ENCODE measurements around the gene CBY1. TPM values are rescaled to one million over a fixed set of nuclear protein-coding genes. Genes with fewer than 3 reads are reported as not detected.
A peak's percentile ranks its signal among the peaks of the same experiment; 100 is the strongest.
"Not testable (repeated sequence)": the region's sequence is repeated elsewhere in the genome, so short reads cannot be mapped to it uniquely, and the experiment has no call there.

CBY1 gene
- polyA plus RNA-seq (ENCODE audit: insufficient read length) = 34.4 TPM

DNA sequence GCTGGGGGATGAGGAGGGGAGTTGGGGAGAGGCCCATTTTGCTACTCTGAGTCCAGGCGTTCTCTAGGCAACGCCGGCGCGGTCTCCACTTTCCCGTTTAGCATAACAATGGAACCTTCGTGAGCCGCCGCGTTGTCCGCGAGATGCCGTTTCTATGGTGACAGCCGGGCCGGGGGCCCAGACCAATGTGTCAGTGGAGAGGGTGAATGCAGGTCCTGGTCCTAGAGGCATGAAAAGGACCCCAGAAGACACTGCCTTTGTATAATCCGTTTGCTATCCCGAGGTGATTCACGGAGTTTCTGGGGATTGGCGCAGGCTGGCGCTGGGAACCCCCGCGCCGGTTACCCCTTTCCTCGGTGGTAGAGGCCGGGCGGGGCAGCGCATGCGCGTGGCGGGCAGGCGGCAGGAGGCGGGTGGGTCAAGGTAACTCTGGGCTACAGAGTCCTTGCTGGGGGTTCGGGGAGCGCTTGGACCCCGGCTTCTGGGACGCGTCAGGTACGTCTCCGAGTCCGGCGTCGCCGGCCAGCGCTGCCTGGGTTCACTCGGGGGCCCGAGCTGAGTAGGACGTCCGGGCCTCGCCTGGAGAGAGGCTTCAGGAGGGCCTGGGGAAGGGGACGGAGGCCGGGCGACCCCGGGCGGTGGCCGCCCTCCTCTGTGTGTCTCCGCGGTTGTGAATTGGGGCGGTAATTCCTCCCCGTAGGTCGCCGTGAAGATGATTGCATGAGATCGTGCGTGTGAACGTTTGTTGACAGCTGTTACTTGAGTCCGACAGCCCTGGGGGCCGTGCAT, at the start of gene CBY1, which contains the start of gene FAM227A:
Gene CBY1 (plus strand): TSS at position 383 of the 789 bp plus-strand sequence. CDS start 11,417 bp downstream, outside the sequence.
Gene FAM227A (minus strand): TSS at position 137 of the 789 bp plus-strand sequence. CDS start 6,224 bp downstream, outside the sequence.
- peak; percentile 92 for DNase-seq

DNA sequence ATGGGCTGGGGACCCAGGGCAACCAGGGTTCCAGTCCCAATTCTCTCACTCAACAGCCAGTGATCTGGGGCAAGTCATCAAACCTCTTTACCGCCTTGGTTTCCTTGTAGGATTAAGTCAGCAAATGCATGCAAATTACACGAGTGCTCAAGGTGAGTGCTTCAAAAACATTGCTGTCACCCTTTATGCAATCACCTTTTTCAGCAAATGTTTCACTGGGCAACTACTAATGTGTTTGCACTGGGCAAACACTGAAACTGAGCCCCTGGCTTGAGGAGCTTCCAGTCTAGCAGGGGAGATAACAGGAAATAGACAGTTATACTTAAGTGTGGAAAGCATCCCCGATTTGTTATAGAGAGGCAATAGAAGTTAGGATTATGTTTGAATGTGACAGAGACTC, 48.8 kb upstream of the CBY1 start:
- no peak for DNase-seq

- no peak for DNase-seq
Observed at GRCh38 chr22:38608992-38609750, 47.3 kb upstream of the CBY1 start.

- DNase-seq = no peak
Observed at GRCh38 chr22:38610234-38610633, 46.2 kb upstream of the CBY1 start.

- no peak for DNase-seq
Observed at GRCh38 chr22:38611559-38611958, 44.9 kb upstream of the CBY1 start.

- DNase-seq = no peak
Observed at GRCh38 chr22:38612217-38613006, 44.0 kb upstream of the CBY1 start.

DNA sequence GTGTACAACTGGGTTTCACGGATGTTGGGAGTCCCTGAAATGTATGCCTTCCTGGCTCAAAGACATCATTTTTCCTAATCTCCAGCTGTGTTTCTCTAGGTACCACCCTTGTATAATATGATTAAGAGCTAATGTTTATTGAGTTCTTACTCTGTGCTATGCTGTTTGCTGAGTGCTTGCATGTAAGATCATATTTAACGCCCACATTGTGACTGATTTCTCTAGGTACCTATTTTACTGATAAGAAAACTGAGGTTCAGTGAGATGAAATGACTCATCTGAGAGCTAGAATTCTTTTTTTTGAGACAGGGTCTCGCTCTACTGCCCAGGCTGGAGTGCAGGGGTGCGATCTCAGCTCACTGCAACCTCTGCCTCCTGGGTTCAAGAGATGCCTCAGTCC, 42.9 kb upstream of the CBY1 start:
- DNase-seq = no peak

DNA sequence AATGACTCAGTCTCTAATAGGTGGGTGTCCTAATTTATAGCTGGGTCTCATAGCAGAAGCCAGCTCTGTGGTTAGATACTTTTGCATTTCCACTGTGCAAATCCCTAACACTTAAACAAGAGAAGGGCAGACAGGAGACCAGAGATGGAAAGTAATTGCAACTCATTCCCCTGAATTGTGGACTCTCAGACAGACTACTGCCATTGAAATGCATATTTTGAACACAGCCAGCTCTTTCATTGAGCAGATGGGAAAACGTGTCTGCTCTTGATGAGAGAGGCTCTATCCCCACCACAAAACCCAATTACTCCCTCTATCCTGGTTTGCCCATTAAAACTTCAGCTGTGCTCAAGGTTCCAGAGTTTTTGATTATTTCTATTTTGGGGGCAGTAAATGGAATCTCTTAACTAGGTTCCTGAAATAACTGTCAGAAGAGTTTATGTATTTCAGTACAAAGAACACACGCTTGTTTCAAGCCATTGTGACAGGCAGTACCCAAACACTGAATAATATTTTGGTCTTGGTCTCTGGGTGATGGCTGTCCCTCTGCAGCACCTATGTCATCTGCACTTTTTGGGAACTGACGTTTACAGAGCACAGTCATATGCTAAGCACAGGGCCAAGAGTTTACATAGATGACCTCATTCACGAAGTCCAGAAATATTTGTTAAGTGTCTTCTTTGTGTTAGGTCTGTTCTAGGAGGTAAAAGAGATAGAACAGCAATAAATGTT, 41.9 kb upstream of the CBY1 start:
- DNase-seq = no peak

DNA sequence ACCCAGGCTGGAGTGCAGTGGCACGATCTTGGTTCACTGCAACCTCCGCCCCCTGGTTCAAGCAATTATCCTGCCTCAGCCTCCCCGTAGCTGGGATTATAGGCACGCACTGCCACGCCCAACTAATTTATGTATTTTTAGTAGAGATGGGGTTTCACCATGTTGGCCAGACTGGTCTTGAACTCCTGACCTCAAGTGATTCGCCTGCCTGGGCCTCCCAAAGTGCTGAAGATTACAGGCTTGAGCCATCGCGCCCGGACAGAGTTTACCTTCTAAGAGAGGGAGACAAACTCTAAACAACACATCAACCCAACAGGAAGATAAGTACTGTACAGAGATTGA, 41.4 kb upstream of the CBY1 start:
- not testable (repeated sequence) for DNase-seq

DNA sequence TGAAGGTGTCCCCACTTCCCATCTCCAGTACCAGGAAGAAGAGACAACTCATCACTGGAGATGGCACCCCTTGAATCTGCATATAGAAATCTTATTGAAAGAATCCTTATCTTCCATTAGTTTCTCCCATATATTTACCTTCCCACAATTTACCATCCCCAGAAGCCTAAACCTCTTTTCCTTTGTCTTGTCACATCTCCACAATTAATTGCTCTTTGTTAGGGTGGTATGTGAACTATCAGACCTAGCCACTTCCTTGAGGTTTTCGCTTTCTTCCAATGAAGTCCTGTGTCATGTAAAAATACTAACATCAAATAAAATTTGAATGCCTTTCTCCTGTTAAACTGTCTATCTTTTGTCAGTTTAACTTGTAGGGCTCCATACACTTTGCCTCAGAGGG, 38.2 kb upstream of the CBY1 start:
- no peak for DNase-seq

DNA sequence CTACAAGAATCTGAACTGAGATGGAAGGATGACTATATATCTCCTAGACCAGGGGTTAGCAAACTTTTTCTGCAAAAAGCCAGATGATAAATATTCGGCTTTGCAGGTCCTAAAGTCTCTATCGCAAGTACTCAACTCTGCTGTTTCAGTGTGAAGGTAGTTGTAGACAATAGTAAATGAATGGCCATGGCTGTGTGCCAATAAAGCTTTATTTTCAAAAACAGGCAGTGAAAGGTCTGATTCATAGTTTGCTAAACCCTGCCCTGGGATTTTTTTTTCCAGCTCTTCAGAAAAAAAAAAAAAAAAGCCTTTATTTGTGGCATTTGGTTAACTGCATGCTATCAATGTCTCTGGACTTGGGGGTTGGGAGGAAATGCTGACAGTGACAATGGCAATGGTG, 37.8 kb upstream of the CBY1 start:
- no peak for DNase-seq

- DNase-seq = no peak
Observed at GRCh38 chr22:38623351-38623750, 33.1 kb upstream of the CBY1 start.

DNA sequence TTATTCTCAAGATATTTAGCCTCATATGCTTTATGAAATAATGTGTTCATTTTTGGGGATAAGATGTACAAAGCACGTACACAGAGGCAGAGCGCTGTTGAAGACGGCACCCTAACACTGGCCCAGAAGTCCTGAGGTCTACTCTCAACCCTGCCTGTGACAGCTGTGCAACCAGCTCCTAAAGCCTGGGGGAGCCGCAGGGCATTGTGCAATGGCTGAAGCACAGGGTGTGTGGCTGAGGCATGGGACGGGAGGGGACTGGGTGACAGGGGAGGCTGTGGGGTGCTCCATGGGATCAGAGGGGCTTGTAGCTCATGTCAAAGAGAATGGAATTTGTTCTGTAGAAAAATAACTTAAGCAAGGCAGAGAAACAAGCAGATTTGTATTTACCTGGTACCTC, 28.0 kb upstream of the CBY1 start:
- DNase-seq = no peak

GRCh38 chr22:38629108-38629507, 27.3 kb upstream of the CBY1 start:
- no peak for DNase-seq

DNA sequence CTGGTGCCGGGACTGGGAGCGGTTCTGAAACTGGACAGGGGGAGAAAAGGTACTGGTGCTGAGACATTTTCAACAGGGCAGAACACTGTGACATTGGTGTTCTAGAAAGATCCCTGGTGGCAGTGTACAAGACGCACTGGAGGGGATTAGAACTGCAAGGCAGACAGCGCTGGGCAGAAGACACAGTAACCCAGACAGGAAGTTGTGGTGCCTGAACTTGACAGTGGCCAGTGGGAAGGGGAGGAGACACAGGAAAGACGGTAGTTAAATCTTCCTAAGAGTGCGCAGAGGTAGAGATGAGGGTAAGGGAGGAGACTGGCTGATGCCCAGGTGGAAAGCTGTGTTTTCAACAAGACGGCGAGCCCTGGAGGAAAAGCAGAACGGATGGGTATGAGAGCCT, 24.7 kb upstream of the CBY1 start:
- DNase-seq = no peak

DNA sequence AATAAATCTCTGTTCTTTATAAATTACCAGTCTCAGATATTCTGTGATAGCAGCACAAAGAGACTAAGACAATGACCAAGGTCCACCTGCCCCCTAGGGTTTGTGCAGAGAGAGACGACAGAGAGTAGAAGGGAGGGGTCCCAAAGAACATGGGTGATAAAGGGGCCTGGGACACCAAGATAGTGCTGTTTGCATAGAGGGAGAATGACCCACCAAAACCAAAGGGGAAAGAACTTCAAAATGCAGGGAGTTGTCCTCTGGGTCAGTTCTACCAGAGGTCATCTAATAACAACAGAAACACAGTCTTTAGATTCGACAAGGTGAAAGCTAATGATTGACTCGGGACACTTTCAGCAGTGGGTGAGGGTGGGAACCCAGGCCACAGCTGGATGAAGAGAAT, 23.9 kb upstream of the CBY1 start:
- DNase-seq = no peak

DNA sequence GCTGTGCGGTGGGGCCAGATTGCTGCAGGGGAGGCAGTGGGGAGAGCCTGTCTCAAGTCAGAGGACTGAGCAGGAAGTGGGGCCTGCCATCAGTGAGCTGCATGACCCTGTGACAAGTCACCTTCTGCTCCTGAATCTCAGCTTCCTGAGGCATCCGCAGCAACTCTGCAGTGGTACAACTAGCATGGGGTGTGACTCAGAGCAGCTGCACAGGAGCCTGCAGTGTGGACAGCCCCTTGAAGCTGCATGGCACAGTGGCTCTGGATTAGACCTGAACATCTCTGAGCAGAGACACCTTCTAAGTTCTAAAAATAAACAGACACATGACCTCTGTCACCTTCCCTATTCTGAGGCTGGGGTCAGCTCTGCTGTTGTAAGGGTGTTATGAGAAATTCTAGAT, 18.2 kb upstream of the CBY1 start:
- DNase-seq = no peak

GRCh38 chr22:38638728-38639127, 17.7 kb upstream of the CBY1 start:
- DNase-seq = no peak

DNA sequence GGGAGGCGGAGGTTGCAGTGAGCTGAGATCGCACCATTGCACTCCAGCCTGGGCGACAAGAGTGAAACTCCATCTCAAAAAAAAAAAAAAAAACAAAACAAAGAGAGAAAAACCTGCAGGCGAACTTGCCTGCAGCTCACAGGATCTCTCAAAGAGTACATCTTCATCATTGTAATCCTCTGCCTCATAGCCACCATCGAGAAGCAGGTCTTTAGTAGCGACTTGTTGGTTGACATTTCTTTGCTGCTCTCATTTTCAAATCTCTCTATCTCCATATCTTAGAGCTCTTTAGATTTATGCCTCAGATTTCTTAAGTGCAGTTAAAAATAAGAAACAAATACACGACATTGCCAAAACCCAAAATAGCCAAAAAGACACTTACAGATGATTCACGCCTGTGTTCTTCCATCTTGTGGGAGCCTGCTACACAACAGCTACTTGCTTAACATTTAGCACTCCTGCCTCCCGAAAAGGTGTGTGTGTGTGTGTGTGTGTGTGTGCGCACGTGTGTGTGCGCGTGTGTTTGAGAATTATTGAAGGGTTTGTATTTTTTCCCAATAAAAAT, 14.9 kb upstream of the CBY1 start:
- no peak for DNase-seq

GRCh38 chr22:38644245-38644644, 12.2 kb upstream of the CBY1 start:
- DNase-seq = not testable (repeated sequence)

GRCh38 chr22:38645430-38645829, 11.0 kb upstream of the CBY1 start:
- DNase-seq = no peak
